Activated naive CD8-positive, alpha-beta T cell treated with anti-CD3 and anti-CD28 coated beads for 36 hours (primary cell): Measurements from ENCODE around the gene UBE2QL1. TPM values are rescaled to one million over a fixed set of nuclear protein-coding genes. Genes with fewer than 3 reads are reported as not detected.
"Not testable (repeated sequence)": the region's sequence is repeated elsewhere in the genome, so short reads cannot be mapped to it uniquely, and the experiment has no call there.

Source experiments
- DNase-seq: peaks from one replicate; pipeline ENCODE4 v3.0.0; 2021
- H3K27ac Mint-ChIP-seq: one replicate; pipeline ENCODE4 v1.8.0; 2022; ENCODE audit warnings: mild to moderate bottlenecking, moderate library complexity, mixed read lengths
- H3K27me3 Mint-ChIP-seq: one replicate; pipeline ENCODE4 v1.8.0; 2022; ENCODE audit warnings: mild to moderate bottlenecking, mixed read lengths
- H3K36me3 Mint-ChIP-seq: one replicate; pipeline ENCODE4 v1.8.0; 2021; ENCODE audit warnings: mild to moderate bottlenecking, mixed read lengths
- H3K4me1 Mint-ChIP-seq: one replicate; pipeline ENCODE4 v1.8.0; 2021; ENCODE audit warnings: mixed read lengths
- H3K4me3 Mint-ChIP-seq: one replicate; pipeline ENCODE4 v1.8.0; 2022; ENCODE audit warnings: mild to moderate bottlenecking, moderate library complexity, mixed read lengths
- H3K9me3 Mint-ChIP-seq: one replicate; pipeline ENCODE4 v1.8.0; 2022; ENCODE audit warnings: mixed read lengths
- total RNA-seq, 2 experiments: library from RNA; stranded (reverse); gene quantifications; one replicate each; pipeline ENCODE4 v1.2.3, GENCODE V29; 2021

Gene UBE2QL1
- total RNA-seq, 2 experiments from 2014 or later, result not detected

DNA sequence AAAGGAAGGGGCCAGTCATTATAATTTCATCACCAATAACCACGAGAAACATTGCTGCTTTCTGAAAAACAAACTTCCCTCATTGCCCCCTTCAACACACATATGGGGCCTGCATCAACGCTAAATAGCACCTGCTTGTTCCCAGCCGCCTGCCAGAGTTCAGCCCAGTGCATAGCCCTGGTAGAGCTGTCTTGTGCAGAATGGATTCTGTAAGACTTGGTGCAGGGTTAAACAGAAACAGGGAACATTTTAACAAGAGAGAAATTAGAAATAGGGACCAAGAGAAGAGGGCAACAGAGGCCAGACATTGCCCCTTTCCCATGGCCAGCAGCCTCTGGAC lies 56.7 kb downstream of the UBE2QL1 start:
- Mint-ChIP-seq H3K36me3 (no peaks in the 10 kb centered on the region), H3K27me3 (peaks cover 30% of the 10 kb centered on the region), H3K9me3 (no peaks in the 10 kb centered on the region), H3K4me1 (no peaks in the 10 kb centered on the region), H3K4me3 (no peak overlapping the region), H3K27ac (no peak overlapping the region)
- DNase-seq, result no peak

DNA sequence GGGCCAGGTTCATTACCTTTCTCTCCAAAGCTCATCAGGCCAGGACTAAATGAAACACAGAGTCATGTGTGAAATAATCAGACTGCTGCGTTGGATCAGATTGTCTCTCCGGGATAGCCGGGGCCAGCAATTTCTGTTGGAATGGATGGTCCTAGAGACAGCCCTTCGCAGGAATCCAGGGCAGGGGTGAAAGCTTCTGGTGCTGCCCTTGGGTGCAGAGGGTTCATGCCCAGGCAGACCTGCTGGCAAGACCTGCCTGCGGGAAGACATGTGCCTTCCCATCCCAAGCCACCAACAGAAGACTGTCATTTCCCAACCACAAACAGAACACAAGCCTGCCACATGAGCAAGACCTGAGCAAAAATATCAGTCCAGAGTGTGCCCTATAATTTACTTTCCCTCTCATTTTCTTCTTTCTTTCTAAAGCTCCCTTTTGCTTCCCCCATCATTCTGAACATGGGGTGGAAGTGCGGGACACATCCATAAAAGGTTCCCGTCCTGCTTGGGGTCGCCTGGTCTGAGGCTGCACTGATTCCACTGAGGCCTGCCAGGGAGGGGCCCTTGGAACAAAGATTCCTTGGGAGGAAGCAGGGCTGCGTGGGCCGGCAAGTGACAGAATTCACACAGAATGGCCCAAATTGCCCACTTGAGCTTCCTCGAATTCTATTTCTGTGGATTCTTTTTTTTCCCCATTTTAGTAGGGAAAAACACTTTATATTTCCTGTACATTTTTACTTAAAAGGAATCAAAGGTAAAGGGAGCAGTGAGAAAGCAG lies 57.3 kb downstream of the UBE2QL1 start:
- Mint-ChIP-seq H3K36me3 (no peaks in the 10 kb centered on the region), H3K4me1 (no peaks in the 10 kb centered on the region), H3K27ac (no peak overlapping the region), H3K4me3 (no peak overlapping the region), H3K27me3 (peaks cover 30% of the 10 kb centered on the region), H3K9me3 (no peaks in the 10 kb centered on the region)
- no peak for DNase-seq

DNA sequence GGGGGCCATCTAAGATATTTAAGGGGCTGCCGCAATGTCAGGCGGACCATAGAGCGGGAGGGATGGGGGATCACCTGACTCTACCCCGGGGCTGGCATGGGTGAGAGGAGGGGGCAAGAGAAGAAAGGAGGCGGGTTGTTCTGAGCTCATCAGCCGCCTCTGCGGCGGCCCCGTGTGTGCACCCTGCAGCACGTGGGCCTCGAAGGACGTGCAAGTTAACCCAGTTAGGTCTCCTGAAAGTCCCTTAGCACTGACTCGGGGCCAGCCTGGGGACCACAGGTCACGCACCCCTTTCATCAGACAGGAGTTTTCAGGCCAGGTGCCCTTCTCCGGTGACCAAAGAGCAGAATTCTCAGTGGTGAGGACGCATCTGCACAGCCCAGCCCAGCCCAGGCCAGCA lies 58.0 kb downstream of the UBE2QL1 start:
- Mint-ChIP-seq H3K4me3 (no peak overlapping the region), H3K36me3 (no peaks in the 10 kb centered on the region), H3K27me3 (peaks cover 30% of the 10 kb centered on the region), H3K4me1 (no peaks in the 10 kb centered on the region), H3K9me3 (no peaks in the 10 kb centered on the region), H3K27ac (no peak overlapping the region)
- no peak for DNase-seq

DNA sequence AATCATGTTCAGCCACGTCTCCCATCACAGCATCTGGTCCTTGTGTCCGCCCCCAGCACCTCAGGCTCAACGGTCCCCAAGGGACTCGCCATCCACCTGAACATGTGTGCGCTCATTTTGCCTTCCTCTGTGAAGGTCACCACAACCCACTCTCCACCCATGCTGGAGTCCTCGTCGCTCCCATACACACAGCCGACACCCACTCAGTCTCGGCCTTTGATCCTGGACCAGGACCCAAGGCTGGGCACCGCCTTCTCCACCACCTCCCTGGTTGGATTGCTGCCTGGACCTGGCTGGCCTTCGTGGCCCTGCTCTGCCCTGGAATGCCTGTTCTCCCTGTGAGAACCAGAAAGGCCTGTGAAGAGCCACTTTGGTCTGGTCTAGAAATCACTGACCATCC lies 60.3 kb downstream of the UBE2QL1 start:
- no peaks in the 10 kb centered on the region for H3K9me3 Mint-ChIP-seq
- peaks cover 30% of the 10 kb centered on the region for H3K27me3 Mint-ChIP-seq
- no peaks in the 10 kb centered on the region for H3K4me1 Mint-ChIP-seq
- no peak overlapping the region for H3K4me3 Mint-ChIP-seq
- no peak overlapping the region for H3K27ac Mint-ChIP-seq
- no peak for DNase-seq
- no peaks in the 10 kb centered on the region for H3K36me3 Mint-ChIP-seq

DNA sequence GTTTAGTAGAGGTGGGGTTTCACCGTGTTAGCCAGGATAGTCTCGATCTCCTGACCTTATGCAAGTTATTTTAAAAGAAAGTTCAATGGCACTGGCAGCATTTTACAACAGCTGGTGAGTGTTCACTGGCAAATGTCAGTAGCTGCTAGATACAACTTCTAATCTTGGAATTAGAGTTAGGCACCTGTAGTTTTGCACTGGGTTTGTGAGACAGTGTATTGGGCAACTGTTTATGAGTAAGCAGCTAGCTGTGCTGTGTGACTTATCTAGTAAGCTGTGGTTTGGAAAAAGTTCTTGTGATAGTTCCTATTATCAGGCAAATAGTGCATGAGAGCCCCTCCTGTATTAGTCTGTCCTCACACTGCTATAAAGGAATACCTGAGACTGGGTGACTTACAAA lies 61.5 kb downstream of the UBE2QL1 start:
- Mint-ChIP-seq H3K4me3 (no peak overlapping the region), H3K36me3 (no peaks in the 10 kb centered on the region), H3K9me3 (no peaks in the 10 kb centered on the region), H3K27ac (no peak overlapping the region), H3K4me1 (no peaks in the 10 kb centered on the region), H3K27me3 (peaks cover 29% of the 10 kb centered on the region)
- no peak for DNase-seq

DNA sequence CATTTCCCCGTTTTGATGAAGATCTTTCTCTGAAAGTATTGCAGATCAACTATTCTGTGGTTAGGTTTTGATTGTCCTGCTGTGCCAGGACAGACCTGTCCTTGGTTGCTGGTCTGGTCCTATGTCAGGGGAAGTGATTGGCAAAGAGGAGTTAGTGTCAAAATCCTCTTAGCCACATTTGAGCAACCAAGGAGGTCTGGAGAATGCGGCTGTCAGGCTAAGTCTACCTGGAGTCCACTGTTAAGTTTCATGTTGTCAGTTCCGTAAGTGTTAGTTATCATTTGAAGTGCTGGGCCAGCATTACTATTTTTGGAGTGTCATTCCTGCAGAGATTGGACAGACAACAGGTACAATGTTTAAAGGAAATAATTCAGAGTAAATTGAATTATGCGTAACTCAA lies 62.3 kb downstream of the UBE2QL1 start:
- Mint-ChIP-seq H3K9me3 (no peaks in the 10 kb centered on the region), H3K4me3 (no peak overlapping the region), H3K27me3 (peaks cover 22% of the 10 kb centered on the region), H3K4me1 (no peaks in the 10 kb centered on the region), H3K27ac (no peak overlapping the region), H3K36me3 (no peaks in the 10 kb centered on the region)
- DNase-seq, result no peak

DNA sequence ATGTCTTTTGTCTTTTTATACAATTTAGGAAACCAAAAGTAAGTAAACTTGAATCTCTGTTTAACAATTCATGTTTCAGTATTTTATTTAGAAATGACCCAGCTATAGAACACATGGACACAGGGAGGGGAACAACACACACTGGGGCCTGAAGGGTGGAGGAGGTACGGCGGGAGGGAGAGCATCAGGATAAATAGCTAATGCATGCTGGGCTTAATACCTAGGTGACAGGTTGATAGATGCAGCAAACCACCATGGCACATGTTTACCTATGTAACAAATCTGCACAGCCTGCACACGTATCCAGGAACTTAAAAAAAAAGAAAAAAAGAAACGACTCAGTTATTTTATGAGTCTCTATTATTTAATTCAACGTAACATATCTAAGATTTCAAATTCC lies 67.2 kb downstream of the UBE2QL1 start:
- not testable (repeated sequence) for DNase-seq, H3K9me3 Mint-ChIP-seq, H3K27me3 Mint-ChIP-seq, H3K4me3 Mint-ChIP-seq, H3K27ac Mint-ChIP-seq, H3K36me3 Mint-ChIP-seq, H3K4me1 Mint-ChIP-seq

DNA sequence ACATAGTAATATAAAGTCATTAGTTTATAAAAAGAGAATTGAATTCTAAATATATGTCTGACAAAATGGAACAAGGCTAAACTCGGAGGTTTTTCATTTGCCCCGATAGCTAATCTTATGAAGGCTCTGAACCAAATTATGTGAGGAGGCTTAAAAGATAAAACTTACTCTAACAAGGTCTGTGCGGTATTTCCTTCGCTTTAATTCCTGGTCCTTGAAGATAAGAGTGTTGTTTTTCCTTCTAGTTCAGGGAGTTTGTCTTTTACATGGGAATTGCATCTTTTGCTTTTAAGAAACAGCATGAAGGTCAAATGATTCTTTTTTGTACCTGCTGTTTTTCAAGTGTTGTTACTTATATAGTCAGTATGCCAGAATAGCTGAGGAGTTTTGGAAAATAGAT lies 68.2 kb downstream of the UBE2QL1 start:
- no peak for DNase-seq
- Mint-ChIP-seq H3K9me3 (no peaks in the 10 kb centered on the region), H3K4me1 (no peaks in the 10 kb centered on the region), H3K4me3 (no peak overlapping the region), H3K36me3 (no peaks in the 10 kb centered on the region), H3K27me3 (peaks cover 3% of the 10 kb centered on the region), H3K27ac (no peak overlapping the region)

DNA sequence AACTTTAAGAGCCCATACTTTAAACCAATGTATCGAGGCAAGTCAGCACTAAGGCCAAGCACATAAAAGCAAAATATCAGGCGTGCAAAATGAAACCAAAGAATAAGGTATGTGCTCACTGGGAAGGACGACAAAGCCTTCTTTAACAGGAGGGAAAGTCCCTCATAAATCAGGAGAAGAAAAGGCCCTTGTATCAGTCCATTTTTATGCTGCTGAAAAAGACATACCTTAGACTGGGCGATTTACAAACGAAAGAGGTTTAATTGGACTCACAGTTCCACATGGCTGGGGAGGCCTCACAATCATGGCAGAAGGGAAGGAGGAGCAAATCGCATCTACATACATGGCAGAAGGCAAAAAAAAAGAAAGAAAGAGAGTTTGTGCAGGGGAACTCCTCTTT lies 68.9 kb downstream of the UBE2QL1 start:
- H3K4me1 Mint-ChIP-seq, result no peaks in the 10 kb centered on the region
- H3K27ac Mint-ChIP-seq, result no peak overlapping the region
- H3K27me3 Mint-ChIP-seq, result peaks cover 8% of the 10 kb centered on the region
- DNase-seq, result no peak
- no peak overlapping the region for H3K4me3 Mint-ChIP-seq
- no peaks in the 10 kb centered on the region for H3K36me3 Mint-ChIP-seq
- H3K9me3 Mint-ChIP-seq, result no peaks in the 10 kb centered on the region

DNA sequence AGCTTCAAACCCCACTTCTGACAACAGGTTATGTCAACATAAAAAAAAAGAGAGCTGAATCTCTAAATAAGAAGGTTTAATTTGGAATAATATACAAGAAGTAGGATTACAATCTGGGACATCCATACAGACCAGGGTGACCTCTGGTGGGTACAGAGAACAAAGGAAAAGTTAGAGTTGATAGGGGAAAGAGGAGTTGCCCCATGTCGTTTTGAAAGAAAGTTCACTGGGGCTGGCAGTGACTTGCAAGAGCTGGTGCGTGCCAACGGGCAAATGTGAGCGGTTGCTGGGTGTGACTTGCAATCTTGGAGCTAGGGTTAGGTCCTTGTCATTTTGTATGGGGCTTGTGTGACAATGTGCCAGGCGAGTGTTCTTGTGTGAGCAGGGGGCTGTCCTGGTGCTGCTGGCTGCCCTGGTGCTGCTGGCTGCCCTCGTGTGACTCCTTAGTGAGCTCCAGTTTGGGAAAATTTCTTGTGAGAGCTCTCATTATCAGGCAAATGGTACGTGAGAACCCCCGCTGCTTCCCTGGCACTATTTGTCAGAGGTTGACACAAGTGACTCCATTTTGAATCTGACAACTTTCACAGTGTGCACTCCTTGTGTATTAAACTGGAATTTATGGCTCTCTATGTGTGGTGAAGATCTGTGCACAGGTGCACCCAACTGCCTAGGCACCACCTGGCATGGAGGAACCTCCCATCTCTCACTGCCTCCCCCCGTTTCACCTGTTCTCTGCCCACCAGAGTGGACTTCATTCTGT lies 69.8 kb downstream of the UBE2QL1 start:
- DNase-seq, result no peak
- Mint-ChIP-seq H3K27ac (no peak overlapping the region), H3K4me1 (no peaks in the 10 kb centered on the region), H3K9me3 (no peaks in the 10 kb centered on the region), H3K4me3 (no peak overlapping the region), H3K36me3 (no peaks in the 10 kb centered on the region), H3K27me3 (peaks cover 8% of the 10 kb centered on the region)

DNA sequence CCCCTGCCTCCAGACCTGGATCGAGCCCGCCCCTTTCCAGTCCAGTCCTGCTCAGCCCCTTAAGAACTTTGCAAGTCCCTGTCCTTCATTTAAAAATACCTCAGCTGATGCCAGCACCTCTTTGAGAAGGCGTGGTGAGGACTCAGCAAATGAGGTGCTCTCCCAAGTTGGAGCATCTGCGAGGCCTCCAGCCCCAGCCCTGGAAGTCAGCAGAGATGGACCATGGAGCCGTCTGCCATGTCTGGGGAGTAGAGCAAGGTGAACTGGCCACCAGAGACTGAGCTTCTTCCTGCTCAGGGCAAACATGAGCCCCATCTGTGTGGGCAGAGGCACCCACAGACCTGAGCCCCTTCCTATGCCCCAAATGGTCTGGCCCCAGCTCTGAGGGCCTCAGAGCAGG lies 71.5 kb downstream of the UBE2QL1 start:
- Mint-ChIP-seq H3K9me3 (no peaks in the 10 kb centered on the region), H3K36me3 (no peaks in the 10 kb centered on the region), H3K4me1 (no peaks in the 10 kb centered on the region), H3K4me3 (no peak overlapping the region), H3K27me3 (peaks cover 8% of the 10 kb centered on the region), H3K27ac (no peak overlapping the region)
- DNase-seq, result no peak

DNA sequence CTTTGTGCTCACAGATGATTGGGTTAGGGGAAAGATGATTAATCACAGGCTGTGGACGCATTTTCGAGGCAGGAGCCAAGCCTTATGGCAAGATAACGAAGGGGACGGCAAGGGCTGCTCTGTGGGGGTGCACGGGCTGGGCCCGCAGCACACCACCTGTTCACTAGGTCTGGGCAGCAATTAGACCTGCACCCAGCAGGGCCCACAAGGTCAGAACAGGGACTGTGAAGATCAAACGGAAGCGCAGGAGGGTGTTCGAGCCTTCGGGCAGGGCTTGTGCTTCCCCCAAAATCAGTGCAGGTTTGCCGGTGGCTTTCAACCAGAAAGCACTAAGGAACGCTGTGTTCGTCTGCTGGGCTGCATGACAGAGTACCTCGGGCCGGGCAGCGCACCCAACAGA lies 73.7 kb downstream of the UBE2QL1 start:
- Mint-ChIP-seq H3K9me3 (no peaks in the 10 kb centered on the region), H3K36me3 (no peaks in the 10 kb centered on the region), H3K4me1 (no peaks in the 10 kb centered on the region), H3K4me3 (no peak overlapping the region), H3K27me3 (peaks cover 8% of the 10 kb centered on the region), H3K27ac (no peak overlapping the region)
- DNase-seq, result no peak

DNA sequence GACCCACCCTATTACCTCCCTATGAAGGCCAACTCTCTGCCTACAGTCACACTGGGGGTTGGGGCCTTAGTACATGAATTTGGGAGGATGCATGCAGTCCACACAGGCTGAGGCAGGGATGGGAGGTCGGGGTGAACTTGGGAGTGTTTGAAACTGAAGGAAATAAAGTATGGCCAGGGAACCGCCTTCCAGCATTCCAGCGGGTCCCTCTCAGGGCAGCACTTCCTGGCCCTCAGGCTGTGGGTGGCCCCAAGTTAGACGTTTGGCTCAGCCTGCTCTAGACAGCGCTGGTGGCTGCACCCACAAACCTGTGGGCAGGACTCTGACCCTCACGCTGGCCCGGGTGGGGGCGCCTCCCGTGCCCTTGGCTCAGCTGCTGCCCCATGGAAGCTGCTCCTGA lies 74.3 kb downstream of the UBE2QL1 start:
- Mint-ChIP-seq H3K4me1 (no peaks in the 10 kb centered on the region), H3K4me3 (no peak overlapping the region), H3K36me3 (no peaks in the 10 kb centered on the region), H3K27ac (no peak overlapping the region), H3K27me3 (peaks cover 8% of the 10 kb centered on the region), H3K9me3 (no peaks in the 10 kb centered on the region)
- no peak for DNase-seq

DNA sequence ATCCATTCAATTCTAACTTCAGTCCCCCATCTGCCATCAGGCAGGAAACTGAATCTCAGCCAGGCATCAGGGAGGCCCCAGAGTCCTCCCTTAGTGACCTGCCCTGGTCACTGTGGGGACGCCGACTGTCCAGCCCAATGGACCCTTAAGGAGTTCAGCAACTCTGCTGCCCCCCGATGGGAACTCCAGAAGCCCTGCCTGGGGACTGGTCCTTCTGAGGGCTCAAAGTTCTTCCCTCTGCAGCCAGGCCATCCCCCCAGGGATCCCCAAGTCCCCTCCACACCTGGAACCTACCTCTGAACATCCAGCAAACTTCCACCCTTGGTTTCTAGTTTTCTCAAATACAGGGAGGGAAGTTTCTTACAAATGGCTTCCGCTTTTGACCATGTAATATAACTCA lies 76.8 kb downstream of the UBE2QL1 start:
- no peaks in the 10 kb centered on the region for H3K4me1 Mint-ChIP-seq
- no peaks in the 10 kb centered on the region for H3K36me3 Mint-ChIP-seq
- DNase-seq, result no peak
- H3K4me3 Mint-ChIP-seq, result no peak overlapping the region
- no peak overlapping the region for H3K27ac Mint-ChIP-seq
- H3K27me3 Mint-ChIP-seq, result peaks cover 14% of the 10 kb centered on the region
- H3K9me3 Mint-ChIP-seq, result no peaks in the 10 kb centered on the region

DNA sequence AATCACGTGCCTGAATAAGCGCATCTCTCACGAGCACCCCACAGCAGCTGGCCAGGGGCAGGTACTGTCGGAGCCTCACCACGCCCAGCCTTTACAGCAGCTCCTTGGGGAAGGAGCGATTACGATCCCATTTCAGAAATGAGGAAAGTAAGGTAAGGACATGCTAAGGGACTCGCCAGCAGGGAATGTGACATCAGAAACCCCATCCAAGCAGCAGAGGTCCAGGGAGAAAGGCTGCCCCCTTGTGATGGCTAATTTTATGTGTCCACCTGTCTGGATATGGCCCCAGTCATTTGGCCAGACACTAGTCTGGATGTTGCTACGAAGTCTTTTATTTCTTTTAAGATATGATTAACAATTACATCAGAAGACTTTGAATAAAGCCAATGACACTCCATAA lies 77.3 kb downstream of the UBE2QL1 start:
- no peak for DNase-seq
- H3K4me3 Mint-ChIP-seq, result no peak overlapping the region
- no peaks in the 10 kb centered on the region for H3K9me3 Mint-ChIP-seq
- H3K27ac Mint-ChIP-seq, result no peak overlapping the region
- peaks cover 14% of the 10 kb centered on the region for H3K27me3 Mint-ChIP-seq
- no peaks in the 10 kb centered on the region for H3K4me1 Mint-ChIP-seq
- H3K36me3 Mint-ChIP-seq, result no peaks in the 10 kb centered on the region
